Measurements from ENCODE around the gene BCAR3.
"Not testable (repeated sequence)": the region's sequence is repeated elsewhere in the genome, so short reads cannot be mapped to it uniquely, and the experiment has no call there.

Gene BCAR3

DNA sequence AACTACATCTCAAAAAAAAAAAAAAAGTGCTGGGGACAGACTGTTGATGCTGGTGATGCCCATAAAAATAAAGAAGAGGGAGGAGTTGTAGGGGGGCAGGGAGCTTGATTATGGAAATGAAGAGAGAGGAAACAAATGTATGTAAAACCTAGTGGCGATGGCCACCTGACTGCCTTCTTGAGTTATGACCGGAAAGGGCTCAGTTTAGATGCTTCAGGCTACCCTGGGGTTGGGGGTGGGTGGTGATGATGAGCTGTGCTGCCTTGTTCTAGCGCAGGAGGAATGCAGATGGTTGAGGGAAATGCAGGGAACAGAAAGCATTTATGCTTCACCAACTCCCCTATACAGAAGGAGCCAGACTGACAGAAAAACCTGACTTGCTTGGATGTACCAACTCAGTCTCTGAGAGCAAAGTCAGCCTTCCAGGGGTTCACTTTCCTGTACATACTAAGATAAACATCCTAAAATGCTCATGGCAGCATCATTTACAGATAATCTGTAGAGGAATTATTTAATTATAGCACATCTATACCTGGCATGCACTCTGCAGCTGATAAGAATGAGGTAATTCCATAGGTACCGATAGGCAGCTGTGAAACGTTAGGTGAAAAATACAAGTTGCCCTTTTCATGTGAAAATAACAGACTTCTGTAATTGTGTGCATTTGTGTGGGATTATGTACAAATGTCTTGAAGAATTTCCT lies 8.0 kb upstream of the BCAR3 start:
- DNase-seq (ENCODE audit: low spot score), result no peak

DNA sequence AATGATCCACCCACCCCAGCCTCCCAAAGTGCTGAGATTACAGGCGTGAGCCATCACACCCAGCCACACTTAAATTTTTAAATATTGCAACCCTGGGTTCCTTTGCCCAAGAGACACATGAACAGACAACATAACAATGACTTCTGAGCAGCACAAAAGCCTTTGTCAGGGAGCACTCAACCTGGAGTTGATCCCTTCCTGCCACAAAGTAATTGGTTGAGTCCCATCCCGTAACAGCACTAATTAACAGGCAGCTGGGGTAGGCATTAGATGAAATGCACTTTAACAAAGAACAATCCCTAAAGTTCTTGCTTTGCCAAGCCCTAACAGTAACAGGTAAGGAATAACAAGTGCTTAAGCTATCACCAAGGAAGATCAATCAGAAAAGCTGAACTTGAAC lies 5.9 kb upstream of the BCAR3 start:
- no peak for DNase-seq (ENCODE audit: low spot score)

DNA sequence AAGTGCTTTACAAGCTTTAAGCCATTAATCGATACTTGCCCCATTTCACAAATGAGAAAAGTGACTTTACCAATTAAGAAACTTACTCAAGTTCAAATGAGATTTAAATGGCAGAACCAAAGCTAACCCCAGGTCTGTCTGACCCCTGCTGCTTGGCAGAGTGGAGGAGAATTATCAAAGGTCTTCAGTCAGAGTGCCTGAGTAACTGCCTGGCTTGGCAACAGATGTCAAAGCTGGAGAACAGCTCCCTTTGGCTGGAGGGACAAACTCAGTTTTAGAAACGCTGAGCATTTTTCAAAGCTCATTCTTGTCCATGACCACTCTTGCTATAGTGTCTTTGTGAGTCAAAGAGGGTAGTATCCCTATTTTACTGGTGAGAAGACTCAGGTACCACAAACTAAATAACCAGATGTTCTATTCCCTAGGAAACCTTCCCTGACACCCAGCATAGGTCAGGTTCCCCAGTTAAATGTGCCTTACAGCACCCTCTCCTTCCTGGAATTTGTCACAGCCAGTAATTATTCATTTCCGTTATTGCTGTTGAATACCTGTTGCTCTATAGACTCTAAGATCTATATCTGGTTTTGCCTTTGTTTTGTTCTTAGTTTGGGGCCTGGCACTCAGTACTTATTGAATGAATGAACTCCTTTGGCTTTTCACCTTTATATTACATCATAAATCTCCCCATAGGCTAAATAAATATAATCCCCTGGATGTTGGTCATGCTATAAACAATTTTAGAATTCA lies 5.0 kb upstream of the BCAR3 start:
- DNase-seq (ENCODE audit: low spot score), result no peak

DNA sequence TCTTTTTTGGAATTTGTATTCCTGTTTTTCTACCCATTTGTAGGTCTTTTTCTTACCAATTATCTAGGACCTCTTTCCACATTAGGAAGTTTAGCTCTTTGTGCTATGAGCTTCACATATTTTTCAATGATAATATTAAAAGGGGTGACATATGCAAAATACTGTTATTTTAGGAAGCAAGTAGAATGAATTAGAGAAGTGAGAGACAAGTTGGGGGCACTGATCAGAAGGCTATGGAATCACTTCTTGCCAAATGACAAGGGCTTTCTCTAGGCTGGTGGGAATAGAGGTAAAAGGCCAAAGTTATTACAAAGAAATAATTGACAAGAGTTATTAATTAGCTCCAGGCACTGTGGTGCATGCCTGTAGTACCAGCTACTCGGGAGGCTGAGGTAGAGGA lies 4.3 kb upstream of the BCAR3 start:
- no peak for DNase-seq (ENCODE audit: low spot score)

DNA sequence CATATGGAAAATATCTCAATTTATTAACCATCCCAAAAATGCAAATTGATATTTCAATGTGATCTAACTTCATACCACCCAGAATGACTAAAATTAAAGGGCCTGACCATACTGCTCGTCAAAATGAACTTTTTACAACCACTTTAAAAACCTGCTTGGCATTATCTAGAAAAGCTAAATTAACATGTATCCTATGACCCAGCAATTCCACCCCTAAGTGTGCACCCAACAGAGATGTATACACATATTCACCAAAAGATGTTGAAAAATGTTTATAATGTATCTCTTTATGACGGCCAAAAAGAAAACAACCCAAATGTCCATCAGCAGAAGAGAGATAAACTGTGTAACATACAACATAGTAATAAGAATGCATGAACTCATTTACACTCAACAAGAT lies 1.6 kb upstream of the BCAR3 start:
- no peak for DNase-seq (ENCODE audit: low spot score)

DNA sequence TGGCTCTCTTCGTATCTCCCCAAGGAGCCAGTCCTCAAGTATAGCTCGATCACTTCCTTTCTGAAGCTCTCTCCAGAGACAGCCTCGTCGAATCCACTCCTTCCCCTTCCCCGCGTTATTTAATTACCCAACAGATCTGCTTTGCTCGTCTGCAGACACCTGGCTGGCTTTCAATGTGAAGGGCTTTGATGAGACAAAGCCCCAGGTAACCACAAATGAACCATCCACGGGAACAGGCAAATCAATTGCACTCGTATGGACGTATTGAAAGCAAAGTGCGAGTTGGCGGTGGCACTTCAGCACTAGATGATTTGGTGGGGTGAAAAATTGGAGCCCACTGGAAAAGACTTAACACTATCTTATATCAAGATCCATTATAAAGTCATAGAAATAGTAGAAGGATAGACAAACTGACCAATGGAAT lies 364 bp upstream of the BCAR3 start:
- no peak for DNase-seq (ENCODE audit: low spot score)

DNA sequence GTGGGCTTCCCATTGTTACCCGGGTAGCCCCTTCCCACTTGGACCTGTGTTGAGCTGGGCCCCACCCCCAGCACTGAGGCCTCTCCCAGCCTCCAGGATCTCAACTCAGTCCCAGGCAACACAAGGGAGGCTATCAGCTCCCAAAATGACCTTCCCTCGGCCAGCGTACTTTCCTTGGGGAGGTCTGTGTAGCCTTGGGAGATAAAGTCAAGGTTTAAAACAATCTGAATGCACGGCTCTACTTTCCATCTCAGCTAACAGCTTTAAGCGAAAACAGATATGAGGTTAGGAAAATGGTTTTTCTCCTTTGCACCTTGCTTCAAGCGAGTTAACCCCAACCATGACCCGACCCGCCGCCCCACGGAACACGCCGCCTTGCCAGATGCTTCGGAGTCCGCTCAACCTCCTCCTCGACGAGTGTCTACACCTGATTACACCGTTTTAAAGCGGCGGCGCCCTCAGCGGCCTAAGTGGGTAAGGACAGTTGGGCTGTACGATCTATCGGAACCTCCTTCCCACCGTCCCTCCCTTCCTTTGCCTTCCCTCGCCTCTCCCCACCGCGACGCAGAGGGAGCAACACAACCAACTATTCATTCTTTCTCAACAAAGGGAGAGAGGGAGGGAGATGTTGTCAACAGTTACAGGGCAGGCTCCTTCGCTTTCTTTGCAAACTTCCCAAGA lies 1.1 kb downstream of the BCAR3 start:
- DNase-seq (ENCODE audit: low spot score), result peak; percentile 80

DNA sequence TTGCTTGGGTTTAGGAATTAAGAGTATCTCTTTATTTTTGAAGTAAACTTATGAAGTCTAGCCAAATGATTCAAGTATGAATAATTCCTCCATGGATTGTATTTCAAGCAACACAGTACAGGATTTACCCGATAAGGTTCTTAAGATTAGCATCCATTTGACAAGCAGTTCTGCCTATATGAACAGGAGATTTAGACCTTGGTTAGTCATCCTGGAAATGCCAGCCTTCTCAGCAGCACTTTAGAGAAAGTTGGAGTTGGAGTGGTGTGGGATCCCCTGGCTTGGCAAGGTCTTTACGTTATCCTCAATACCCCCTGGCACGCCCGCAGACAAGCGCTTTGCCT lies 1.6 kb downstream of the BCAR3 start:
- DNase-seq (ENCODE audit: low spot score), result no peak

DNA sequence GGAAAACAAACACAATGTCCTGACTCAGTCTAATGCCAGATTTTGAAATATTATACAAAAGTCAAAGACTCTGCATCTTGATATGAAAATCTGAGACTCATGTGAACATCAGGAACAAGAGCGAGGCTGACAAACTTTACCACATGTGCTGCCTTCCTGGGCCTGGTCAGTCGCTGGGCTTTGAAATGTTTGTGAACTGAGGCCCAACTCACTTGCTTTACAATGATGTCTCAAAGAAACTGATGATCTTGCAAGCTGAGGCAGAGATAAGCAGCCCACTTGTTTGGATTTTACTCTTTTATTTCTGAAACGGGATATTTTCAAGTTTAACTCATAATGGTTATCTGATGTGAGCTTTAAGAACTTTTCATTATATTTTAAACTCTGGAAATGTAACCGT lies 2.1 kb downstream of the BCAR3 start:
- no peak for DNase-seq (ENCODE audit: low spot score)

DNA sequence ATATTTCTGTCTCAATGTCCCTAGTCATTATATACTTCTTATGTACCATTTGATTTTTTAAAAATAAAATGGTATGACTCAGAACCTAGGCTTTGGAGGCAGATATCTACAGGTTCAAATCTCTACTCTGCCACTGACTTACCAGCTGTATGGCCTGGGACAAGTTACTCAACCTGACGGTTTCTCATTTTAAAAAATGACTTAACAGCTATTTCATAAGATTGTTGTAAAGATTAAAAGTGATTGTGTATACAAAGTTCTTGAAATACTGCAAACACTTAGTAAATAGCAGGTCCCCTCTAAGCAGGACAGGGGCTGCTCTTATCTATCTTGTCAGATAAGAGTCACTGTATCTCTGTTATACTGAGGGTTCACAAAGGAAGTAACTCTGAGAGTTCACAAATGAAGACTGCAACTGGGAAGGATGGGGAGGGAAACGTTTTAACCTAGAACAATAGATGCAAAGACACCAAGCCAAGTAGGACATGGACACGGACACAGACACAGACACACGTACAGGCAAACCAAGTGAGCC lies 2.6 kb downstream of the BCAR3 start:
- DNase-seq (ENCODE audit: low spot score), result no peak

DNA sequence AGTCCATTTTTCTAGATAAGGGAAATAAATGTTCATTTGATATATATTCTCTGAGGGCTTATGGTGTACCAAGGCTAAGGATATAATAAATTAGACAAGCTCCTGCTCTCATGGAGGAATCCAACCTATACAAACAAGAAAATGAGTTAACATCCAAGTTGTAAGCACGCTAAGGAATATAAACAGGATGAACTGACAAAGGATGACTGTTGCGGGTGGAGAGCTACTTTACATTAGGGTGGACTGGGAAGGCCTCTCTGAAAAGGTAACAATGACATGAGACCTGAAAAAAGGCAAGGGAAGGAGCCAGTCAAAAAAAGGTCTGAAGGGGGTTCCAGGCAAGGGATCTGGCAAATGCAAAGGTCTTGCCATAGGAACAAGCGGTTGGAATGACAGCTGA lies 3.1 kb downstream of the BCAR3 start:
- DNase-seq (ENCODE audit: low spot score), result no peak

DNA sequence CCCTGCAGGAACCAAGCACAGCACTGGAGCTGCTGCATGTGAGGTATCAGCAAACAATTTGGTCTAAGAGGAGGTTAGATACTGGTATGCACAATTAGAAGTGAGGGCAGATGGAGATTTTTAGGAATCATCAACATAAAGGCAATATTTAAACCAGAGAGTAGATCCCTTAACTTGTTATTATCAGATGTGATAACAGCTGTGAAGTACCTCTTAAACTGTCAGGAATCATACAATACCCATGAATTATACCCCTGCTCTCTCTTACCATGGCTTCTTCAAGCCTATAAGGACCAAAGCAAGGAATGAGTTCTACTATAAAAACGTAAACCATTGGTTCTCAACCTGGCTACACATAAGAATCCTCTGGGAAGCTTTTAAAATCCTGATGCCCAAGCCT lies 3.9 kb downstream of the BCAR3 start:
- DNase-seq (ENCODE audit: low spot score), result no peak

DNA sequence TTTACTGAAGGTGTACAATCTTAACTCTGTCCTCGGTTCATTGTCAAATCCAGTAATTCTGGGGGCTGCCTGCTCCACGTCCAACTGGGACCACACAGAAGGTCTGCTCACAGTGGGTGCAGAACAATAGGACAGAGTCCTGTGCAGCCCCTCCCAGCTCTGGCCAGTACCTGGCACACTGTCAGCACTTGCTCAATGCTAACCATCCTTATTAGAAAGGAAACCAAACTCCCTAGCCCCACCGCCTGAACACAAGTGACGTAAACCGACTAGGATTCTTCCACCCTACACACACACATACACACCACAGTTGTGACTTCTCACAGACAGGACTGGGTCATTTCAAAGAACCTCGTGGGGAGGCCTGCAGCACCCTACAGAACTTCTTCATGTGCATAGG lies 5.2 kb downstream of the BCAR3 start:
- no peak for DNase-seq (ENCODE audit: low spot score)

DNA sequence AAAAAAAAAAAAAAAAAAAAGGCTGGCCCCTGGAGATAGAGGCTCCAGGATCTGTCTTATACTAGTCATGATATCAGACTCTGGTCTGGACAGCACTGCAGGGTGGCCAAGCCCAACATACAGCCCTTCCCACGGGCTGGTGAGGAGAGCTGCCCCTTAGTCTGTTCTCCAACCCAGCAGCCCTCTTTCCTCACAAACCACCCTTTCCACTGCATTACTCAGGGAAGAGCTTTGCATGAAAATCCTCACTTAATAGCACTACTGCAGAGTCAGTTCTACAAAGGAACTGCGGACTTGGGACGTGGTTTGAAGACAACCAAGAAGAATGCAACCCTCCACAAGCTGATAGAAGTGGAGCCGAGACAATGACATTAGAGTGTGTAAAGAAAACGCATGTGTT lies 5.7 kb downstream of the BCAR3 start:
- DNase-seq (ENCODE audit: low spot score), result no peak

DNA sequence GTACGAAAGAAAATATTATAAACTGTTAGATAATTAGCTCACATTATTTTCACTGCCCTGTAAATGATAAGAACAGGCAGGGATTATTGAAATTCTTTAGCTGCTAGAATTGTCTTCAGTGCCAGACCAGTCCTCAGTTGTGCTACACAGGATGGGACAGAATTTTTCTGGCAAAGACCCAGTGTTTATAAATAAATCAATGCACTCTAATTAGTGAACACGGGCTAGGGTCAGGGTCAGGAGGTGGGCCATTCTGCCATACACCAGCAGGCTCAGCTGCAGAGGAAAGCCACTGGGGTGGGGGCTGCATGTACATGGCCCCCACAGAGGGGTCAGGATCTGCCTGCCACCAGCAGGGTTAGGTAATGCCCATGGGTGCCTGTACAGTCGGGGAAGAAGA lies 6.4 kb downstream of the BCAR3 start:
- DNase-seq (ENCODE audit: low spot score), result no peak

DNA sequence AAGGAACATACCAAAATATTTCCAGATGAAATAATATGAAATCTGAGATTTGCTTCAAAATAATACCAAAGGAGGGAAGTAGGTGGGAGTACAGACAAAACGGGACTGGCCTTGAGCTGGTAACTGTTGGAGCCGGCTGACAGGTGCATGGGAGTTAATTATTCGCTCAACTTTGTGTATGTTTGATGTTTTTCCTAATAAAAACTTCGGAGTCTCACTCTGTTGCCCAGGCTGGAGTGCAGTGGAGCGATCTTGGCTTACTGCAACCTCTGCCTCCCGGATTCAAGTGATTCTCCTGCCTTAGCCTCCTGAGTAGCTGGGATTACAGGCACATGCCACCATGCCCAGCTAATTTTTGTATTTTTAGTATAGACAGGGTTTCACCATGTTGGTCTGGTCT lies 7.6 kb downstream of the BCAR3 start:
- not testable (repeated sequence) for DNase-seq (ENCODE audit: low spot score)

DNA sequence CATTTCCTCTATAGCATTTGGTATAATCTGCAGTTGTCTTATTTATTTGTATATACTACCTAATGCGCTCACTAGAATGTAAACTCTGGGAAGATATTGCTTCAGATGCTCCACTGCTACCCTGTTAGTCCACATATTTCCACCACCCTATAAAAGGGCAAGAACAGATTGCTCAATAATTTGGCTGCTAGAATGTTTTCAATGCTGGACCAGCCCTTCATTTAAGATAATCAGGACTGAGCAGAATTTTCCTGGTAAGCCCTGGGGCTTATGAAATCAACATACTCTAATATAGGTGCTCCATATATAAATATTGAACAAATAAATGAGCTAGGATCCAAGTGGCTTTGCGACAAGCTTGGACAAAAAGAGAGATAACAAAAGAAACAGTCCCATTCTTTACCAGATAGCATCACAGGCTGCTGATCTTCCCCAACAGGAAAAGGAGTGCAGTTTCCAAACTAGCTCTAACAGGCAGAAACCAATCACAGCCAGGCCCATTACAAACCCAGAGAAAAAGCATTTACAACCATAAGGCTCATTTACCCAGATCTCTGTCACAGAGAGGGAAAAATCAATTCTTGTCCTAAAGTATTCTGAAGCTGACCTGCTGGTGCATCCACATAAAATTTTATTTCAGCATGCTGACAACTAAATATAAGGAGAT lies 8.3 kb downstream of the BCAR3 start:
- no peak for DNase-seq (ENCODE audit: low spot score)

DNA sequence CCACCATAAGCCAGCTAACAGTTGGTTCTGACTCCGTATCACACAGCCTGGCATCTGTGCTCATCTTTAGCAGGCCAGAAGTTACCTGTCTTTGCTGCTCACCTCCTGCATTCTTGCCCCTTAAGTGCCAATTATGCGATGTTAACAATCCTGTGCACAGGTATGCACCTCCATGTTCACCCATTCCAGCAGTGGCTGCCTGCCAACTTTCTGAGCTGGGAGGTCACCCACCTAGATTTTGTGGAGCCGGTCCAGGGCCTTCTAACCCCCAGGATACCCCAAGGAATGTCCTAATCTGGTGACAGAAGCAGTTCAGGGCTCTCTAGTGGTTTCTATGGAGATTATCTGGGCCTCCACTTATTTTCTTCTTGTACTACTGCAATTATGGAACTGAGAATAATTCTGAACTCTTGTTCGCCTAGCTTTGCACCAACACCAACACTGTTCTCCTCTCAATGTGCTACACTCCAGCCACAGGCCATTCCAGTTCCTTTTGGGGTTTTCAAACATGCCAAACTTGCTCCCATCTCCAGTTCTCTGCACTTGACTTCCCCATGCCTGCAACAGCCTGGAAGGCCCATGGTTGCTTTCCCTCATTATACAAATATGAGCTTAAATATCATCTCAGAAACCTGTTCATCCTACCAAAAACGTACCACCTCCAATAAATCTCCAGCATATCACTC lies 9.0 kb downstream of the BCAR3 start:
- no peak for DNase-seq (ENCODE audit: low spot score)

DNA sequence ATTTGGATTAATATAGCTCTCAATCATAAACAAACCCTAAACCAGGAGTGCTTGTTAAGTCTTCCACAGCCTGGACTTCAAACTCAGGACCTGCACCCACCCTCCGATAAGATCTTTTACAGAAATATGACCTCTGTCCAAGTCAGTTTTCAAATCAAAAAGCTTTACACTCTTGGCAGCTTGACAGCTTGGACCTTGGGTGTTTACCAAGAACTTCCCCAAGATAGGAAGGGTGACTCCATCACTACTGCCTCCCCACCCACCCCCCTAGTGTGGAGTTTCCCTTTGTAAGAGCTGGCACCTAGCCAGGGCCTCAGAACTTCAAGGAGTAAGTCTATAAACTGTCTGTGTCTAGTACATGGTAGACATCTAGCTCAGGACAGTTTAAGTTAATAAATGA lies 9.6 kb downstream of the BCAR3 start:
- DNase-seq (ENCODE audit: low spot score), result no peak

DNA sequence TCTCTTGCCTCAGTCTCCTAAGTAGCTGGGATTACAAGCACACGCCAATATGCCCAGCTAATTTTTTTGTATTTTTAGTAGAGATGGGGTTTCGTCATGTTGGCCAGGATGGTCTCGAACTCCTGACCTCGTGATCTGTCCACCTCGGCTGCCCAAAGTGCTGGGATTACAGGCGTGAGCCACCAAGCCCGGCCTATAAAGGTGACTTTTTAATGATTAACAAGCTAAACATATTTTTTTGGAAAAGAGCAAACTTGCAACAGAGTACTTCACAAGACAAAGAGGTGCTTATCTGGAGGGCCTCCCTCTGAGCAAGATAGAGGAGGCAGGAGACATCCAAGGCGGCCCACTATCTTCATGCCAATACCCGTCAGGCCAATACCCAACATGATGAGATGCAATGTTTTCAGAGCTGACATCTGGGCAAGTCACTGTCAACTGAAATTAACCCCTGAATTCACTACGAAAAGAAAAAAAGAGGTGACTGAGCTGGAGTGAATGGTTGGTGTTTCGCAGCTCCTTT lies 10.5 kb downstream of the BCAR3 start:
- no peak for DNase-seq (ENCODE audit: low spot score)

DNA sequence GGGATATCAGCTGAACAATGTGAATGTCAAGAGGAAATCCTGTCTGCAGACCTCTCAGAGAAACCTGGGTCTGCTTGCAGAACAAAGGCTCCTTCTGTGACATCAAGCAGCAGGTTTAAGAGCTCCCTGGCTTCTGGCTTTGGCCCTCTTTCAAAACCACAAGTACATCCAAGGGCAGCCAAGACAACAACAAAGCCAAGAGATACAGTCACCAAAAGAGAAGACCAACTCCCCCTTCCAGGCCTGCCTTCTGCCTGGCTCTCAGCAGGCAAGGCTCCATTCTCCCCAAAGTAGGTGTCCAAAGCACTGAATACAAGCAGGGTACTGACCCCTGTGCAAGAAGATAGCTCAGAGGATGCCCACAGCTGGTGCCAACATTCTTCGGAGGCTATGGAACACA lies 11.5 kb downstream of the BCAR3 start:
- DNase-seq (ENCODE audit: low spot score), result no peak

DNA sequence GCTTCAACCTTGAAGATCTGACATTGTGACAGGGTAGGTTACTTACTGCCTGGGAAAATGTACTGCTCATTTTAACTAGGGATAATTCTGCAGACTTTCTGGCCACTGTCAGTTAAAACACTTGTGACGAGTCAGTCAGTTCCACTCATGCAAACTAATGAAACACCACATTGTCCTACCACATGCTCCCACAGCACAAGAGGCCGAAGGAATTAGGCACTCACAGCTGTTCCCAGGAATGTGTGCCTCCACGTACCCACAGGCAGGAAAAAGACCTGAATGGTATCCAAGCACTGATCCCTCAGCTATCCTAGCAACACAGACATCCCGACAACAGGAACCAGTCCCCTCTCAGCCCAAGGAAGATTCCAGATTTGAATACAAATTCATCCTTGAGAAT lies 12.3 kb downstream of the BCAR3 start:
- DNase-seq (ENCODE audit: low spot score), result no peak
